ENCODE data around the gene PARP12.

The PARP12 gene

DNA sequence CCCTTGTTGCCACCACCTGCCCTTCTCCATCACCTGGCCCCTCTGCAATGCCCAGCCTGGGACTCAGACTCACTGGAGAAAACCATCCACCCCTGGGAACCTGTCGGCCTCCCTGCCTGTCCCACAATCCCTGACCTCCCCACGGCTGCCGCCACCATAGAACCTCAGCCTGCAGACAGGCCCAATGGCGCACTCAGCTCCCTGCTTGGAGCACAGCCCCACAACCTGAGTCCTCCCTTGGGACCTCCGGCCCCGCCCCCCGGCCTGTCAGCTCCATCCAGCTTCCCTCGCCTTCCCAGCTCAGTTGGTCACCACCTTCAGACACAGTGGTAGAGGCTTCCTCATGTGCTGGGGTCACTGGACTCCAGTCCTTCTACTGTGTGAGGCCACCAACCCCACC is 41.1 kb downstream of the PARP12 start:
- TF ChIP-seq ZNF565 (CRISPR knock-in tag; conservative IDR thresholded peaks at IDR 0.05; ENCODE audit: low read depth) = no peak
- ATAC-seq = no peak

DNA sequence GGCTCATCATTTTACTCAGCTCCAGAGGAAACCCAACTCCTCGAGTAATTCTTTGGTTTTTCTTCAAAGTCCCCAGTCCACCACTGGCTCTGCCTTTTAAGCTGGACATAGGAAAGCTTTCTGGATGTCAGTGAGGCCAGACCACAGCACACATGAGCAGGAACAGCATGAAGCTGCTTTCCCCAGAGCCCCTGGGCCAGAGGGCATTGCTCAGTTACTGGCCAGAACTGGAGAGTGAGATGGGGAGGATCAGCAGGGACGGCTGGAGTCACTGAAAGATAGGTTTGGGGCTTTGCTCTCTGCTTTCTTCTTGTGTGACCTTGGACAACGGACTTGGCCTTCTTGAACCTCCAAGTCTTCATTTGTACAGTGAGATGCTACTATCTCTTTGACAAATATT is 43.1 kb downstream of the PARP12 start:
- TF ChIP-seq, protein P1, sequence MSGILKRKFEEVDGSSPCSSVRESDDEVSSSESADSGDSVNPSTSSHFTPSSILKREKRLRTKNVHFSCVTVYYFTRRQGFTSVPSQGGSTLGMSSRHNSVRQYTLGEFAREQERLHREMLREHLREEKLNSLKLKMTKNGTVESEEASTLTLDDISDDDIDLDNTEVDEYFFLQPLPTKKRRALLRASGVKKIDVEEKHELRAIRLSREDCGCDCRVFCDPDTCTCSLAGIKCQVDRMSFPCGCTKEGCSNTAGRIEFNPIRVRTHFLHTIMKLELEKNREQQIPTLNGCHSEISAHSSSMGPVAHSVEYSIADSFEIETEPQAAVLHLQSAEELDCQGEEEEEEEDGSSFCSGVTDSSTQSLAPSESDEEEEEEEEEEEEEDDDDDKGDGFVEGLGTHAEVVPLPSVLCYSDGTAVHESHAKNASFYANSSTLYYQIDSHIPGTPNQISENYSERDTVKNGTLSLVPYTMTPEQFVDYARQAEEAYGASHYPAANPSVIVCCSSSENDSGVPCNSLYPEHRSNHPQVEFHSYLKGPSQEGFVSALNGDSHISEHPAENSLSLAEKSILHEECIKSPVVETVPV (CRISPR knock-in tag; IDR thresholded peaks at IDR 0.05) = no peak
- TF ChIP-seq, protein P2, sequence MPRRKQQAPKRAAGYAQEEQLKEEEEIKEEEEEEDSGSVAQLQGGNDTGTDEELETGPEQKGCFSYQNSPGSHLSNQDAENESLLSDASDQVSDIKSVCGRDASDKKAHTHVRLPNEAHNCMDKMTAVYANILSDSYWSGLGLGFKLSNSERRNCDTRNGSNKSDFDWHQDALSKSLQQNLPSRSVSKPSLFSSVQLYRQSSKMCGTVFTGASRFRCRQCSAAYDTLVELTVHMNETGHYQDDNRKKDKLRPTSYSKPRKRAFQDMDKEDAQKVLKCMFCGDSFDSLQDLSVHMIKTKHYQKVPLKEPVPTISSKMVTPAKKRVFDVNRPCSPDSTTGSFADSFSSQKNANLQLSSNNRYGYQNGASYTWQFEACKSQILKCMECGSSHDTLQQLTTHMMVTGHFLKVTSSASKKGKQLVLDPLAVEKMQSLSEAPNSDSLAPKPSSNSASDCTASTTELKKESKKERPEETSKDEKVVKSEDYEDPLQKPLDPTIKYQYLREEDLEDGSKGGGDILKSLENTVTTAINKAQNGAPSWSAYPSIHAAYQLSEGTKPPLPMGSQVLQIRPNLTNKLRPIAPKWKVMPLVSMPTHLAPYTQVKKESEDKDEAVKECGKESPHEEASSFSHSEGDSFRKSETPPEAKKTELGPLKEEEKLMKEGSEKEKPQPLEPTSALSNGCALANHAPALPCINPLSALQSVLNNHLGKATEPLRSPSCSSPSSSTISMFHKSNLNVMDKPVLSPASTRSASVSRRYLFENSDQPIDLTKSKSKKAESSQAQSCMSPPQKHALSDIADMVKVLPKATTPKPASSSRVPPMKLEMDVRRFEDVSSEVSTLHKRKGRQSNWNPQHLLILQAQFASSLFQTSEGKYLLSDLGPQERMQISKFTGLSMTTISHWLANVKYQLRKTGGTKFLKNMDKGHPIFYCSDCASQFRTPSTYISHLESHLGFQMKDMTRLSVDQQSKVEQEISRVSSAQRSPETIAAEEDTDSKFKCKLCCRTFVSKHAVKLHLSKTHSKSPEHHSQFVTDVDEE (CRISPR knock-in tag; IDR thresholded peaks at IDR 0.05) = no peak
- no peak for TF ChIP-seq TOX (CRISPR knock-in tag; IDR thresholded peaks at IDR 0.05; ENCODE audit: borderline replicate concordance)
- no peak for TF ChIP-seq BACH2 (CRISPR knock-in tag; IDR thresholded peaks at IDR 0.05; ENCODE audit: borderline replicate concordance)
- TF ChIP-seq ARNTL (CRISPR knock-in tag; IDR thresholded peaks at IDR 0.05; ENCODE audit: borderline replicate concordance, low read depth) = no peak
- no peak for TF ChIP-seq ZFP3 (CRISPR knock-in tag; IDR thresholded peaks at IDR 0.05)
- TF ChIP-seq ISL1 (CRISPR knock-in tag; IDR thresholded peaks at IDR 0.05) = no peak
- TF ChIP-seq CSDC2 (CRISPR knock-in tag; IDR thresholded peaks at IDR 0.05) = no peak
- no peak for TF ChIP-seq RARB (CRISPR knock-in tag; IDR thresholded peaks at IDR 0.05)
- no peak for TF ChIP-seq ZFP30 (CRISPR knock-in tag; IDR thresholded peaks at IDR 0.05)
- no peak for TF ChIP-seq ZC3H10 (CRISPR knock-in tag; IDR thresholded peaks at IDR 0.05)
- no peak for TF ChIP-seq GLIS3 (CRISPR knock-in tag; IDR thresholded peaks at IDR 0.05)
- TF ChIP-seq ZNF565 (CRISPR knock-in tag; conservative IDR thresholded peaks at IDR 0.05; ENCODE audit: low read depth) = no peak
- TF ChIP-seq TCF4 (CRISPR knock-in tag; IDR thresholded peaks at IDR 0.05; ENCODE audit: borderline replicate concordance) = no peak
- TF ChIP-seq, protein P3, sequence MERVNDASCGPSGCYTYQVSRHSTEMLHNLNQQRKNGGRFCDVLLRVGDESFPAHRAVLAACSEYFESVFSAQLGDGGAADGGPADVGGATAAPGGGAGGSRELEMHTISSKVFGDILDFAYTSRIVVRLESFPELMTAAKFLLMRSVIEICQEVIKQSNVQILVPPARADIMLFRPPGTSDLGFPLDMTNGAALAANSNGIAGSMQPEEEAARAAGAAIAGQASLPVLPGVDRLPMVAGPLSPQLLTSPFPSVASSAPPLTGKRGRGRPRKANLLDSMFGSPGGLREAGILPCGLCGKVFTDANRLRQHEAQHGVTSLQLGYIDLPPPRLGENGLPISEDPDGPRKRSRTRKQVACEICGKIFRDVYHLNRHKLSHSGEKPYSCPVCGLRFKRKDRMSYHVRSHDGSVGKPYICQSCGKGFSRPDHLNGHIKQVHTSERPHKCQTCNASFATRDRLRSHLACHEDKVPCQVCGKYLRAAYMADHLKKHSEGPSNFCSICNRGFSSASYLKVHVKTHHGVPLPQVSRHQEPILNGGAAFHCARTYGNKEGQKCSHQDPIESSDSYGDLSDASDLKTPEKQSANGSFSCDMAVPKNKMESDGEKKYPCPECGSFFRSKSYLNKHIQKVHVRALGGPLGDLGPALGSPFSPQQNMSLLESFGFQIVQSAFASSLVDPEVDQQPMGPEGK (CRISPR knock-in tag; IDR thresholded peaks at IDR 0.05; ENCODE audit: borderline replicate concordance) = no peak
- TF ChIP-seq ESRRG (CRISPR knock-in tag; IDR thresholded peaks at IDR 0.05) = no peak
- no peak for TF ChIP-seq ZNF70 (CRISPR knock-in tag; IDR thresholded peaks at IDR 0.05)
- no peak for TF ChIP-seq ZNF8 (CRISPR knock-in tag; IDR thresholded peaks at IDR 0.05)
- no peak; the same call in 1 of the 3 replicates for ATAC-seq

DNA sequence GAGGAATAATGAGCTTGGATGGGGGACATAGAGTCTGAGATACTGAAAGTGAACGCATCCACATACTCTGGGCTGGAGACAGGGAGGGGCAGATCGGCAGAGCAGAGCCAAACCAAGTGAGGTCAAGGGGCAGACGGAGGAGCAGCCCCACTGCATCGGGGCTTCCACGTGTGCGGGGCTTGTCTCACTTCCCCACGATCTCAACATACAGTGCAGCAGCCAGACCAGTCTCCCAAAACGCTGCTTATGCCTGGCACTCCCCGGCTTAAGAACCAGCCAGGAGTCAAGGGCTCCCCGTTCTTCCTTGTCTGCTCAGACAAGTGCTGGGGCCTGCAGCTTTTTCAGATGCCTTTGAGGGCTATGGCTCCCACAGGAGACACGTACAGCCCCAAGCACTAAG is 43.6 kb downstream of the PARP12 start:
- no peak; the same call in 2 of the 3 replicates for ATAC-seq

More for the DNA sequence above, 43.6 kb downstream of the PARP12 start:
- TF ChIP-seq ZNF8 (CRISPR knock-in tag; IDR thresholded peaks at IDR 0.05) = no peak
- TF ChIP-seq GLIS3 (CRISPR knock-in tag; IDR thresholded peaks at IDR 0.05) = no peak
- TF ChIP-seq, protein P2 (CRISPR knock-in tag; IDR thresholded peaks at IDR 0.05) = no peak
- TF ChIP-seq ZNF70 (CRISPR knock-in tag; IDR thresholded peaks at IDR 0.05) = no peak
- TF ChIP-seq, protein P3 (CRISPR knock-in tag; IDR thresholded peaks at IDR 0.05; ENCODE audit: borderline replicate concordance) = no peak
- TF ChIP-seq, protein P4, sequence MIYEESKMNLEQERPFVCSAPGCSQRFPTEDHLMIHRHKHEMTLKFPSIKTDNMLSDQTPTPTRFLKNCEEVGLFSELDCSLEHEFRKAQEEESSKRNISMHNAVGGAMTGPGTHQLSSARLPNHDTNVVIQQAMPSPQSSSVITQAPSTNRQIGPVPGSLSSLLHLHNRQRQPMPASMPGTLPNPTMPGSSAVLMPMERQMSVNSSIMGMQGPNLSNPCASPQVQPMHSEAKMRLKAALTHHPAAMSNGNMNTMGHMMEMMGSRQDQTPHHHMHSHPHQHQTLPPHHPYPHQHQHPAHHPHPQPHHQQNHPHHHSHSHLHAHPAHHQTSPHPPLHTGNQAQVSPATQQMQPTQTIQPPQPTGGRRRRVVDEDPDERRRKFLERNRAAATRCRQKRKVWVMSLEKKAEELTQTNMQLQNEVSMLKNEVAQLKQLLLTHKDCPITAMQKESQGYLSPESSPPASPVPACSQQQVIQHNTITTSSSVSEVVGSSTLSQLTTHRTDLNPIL (CRISPR knock-in tag; IDR thresholded peaks at IDR 0.05; ENCODE audit: low read depth) = no peak
